Gastroesophageal sphincter (tissue), 3 donors: ENCODE measurements around the gene COL25A1.

Source experiments
- EP300 ChIP-seq: sonication (generic); formaldehyde crosslinking; IDR thresholded peaks from one replicate; pipeline ENCODE4 v1.6.1; 2017; ENCODE audit warnings: antibody characterized with exemption, mild to moderate bottlenecking
- POLR2A ChIP-seq, 2 donors: fragments of 450-650 bp; IDR thresholded peaks; one replicate each; pipeline ENCODE4 v1.6.1; 2017; ENCODE audit warnings: antibody characterized with exemption in 2 of 2, mild to moderate bottlenecking in 2 of 2, moderate library complexity in 1 of 2
- TF ChIP-seq, protein P1 (sequence below), 4 experiments: fragments of 200-600 bp in 2 of 4; fragments of 450-650 bp in 2 of 4; sonication (generic) in 1 of 4; IDR thresholded peaks; one replicate each; pipeline ENCODE4 v1.5.1; 2017 to 2019; ENCODE audit warnings: antibody characterized with exemption in 4 of 4, mild to moderate bottlenecking in 2 of 4, moderate library complexity in 2 of 4

DNA sequence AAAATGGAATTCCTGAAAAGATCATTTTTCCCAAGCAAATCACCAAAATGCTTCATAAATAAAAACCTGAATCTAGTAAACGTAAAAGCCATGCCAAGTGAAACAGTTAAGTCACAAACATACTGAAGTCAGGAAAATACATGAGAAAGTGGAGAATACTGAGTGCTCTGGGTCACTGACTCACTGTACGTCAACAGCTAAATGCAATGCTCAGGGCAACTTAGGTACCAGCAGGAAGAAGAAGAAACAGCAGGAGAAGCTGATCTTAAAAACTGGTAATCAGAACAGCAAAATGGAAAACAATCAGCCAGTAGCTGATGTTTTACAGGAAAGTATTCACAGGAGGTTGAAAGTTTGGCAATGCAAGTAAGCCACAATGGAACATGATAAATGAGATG lies 287.0 kb downstream of the COL25A1 start:
- TF ChIP-seq, protein P1, sequence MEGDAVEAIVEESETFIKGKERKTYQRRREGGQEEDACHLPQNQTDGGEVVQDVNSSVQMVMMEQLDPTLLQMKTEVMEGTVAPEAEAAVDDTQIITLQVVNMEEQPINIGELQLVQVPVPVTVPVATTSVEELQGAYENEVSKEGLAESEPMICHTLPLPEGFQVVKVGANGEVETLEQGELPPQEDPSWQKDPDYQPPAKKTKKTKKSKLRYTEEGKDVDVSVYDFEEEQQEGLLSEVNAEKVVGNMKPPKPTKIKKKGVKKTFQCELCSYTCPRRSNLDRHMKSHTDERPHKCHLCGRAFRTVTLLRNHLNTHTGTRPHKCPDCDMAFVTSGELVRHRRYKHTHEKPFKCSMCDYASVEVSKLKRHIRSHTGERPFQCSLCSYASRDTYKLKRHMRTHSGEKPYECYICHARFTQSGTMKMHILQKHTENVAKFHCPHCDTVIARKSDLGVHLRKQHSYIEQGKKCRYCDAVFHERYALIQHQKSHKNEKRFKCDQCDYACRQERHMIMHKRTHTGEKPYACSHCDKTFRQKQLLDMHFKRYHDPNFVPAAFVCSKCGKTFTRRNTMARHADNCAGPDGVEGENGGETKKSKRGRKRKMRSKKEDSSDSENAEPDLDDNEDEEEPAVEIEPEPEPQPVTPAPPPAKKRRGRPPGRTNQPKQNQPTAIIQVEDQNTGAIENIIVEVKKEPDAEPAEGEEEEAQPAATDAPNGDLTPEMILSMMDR (IDR thresholded peaks at IDR 0.05), result no peak
- TF ChIP-seq EP300, result no peak
- no peak for TF ChIP-seq POLR2A (IDR thresholded peaks at IDR 0.05)
